Fibroblast of lung (primary cell): ENCODE results near the gene PACC1.

Experiments used
- EZH2 ChIP-seq: IDR thresholded peaks from 2 replicates; pipeline ENCODE4 v1.5.1; 2012; ENCODE audit warnings: low read length, control low read depth, mild to moderate bottlenecking; ENCODE audit errors: missing control alignments
- TF ChIP-seq, protein P1 (sequence below), 2 donors: IDR thresholded peaks in 1 of 2; conservative IDR thresholded peaks in 1 of 2; 1 replicate in 1 of 2; 2 replicates in 1 of 2; pipeline ENCODE4 v1.5.1; 2011 to 2012; ENCODE audit warnings: low read length in 2 of 2, control low read depth in 1 of 2, inconsistent platforms in 1 of 2, low read depth in 1 of 2, mild to moderate bottlenecking in 1 of 2

DNA sequence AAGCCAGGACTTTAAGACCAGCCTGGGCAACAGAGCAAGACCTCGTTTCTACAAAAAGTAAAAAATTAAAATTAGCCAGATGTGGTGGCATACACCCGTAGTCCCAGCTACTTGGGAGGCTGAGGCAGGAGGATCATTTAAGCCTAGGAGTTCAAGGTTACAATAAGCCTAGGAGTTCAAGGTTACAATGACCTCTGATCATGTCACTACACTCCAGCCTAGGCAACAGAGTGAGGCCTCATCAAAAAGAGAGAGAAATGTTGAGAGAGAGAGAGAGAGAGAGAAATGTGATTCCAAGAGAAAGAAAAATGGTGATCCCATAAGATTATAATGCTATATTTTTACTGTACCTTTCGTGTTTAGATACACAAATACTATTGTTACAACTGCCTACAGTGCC lies 60.2 kb downstream of the PACC1 start:
- TF ChIP-seq, protein P1, sequence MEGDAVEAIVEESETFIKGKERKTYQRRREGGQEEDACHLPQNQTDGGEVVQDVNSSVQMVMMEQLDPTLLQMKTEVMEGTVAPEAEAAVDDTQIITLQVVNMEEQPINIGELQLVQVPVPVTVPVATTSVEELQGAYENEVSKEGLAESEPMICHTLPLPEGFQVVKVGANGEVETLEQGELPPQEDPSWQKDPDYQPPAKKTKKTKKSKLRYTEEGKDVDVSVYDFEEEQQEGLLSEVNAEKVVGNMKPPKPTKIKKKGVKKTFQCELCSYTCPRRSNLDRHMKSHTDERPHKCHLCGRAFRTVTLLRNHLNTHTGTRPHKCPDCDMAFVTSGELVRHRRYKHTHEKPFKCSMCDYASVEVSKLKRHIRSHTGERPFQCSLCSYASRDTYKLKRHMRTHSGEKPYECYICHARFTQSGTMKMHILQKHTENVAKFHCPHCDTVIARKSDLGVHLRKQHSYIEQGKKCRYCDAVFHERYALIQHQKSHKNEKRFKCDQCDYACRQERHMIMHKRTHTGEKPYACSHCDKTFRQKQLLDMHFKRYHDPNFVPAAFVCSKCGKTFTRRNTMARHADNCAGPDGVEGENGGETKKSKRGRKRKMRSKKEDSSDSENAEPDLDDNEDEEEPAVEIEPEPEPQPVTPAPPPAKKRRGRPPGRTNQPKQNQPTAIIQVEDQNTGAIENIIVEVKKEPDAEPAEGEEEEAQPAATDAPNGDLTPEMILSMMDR (conservative IDR thresholded peaks at IDR 0.05 in 1 of 2, IDR thresholded peaks at IDR 0.05 in 1 of 2; ENCODE audit: low read depth in 1 of 2, low read length in 2 of 2): no peak
- TF ChIP-seq EZH2: no peak
